ENCODE data around the gene RSBN1L. TPM values are rescaled to one million over a fixed set of nuclear protein-coding genes. Genes with fewer than 3 reads are reported as not detected.

RSBN1L gene
- total and polyA plus RNA-seq, 5 donors from 2014 or later = 7.3 to 31.8 (median 8.2) TPM

DNA sequence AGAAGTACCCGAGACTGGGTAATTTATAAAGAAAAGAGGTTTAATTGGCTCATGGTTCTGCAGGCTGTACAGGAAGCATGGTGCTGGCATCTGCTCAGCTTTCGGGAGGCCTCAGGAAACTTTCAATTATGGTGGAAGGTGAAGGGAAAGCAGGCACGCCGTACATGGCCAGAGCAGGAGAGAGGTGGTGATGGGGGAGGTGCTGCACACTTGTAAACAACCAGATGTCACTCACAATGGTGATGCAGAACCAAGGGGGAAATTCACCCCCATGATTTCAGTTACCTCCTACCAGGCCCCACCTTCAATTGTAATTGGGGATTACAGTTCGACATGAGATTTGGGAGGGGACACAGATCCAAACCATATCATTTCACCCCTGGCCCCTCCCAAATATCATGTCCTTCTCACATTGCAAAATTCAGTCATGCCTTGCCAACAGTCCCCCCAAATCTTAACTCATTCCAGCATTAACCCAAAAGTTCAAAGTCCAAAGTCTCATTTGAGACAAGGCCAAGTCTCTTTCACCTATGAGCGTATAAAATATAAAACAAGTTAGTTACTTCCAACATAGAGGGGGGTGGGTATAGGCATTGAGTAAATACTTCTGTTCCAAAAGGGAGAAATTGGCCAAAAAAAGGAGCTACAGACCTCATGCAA is 50.0 kb downstream of the RSBN1L start:
- H3K9me3 ChIP-seq (ENCODE audit: control insufficient read depth in 2 of 2, low read length in 2 of 2) = no peaks in the 10 kb centered on the region
- Mint-ChIP-seq H3K4me1 (peaks cover 18 to 53% (median 40%) of the 10 kb centered on the region in 4 donors), H3K27me3 (no peaks in the 10 kb centered on the region), H3K9me3 (no peaks in the 10 kb centered on the region), H3K36me3 (peaks cover 39% of the 10 kb centered on the region), H3K4me3 (no peak overlapping the region), H3K27ac (peak overlapping the region in 2 of 3 donors; percentile 79 to 81)
- peaks cover 5% of the 10 kb centered on the region for H3K4me1 ChIP-seq (ENCODE audit: control insufficient read depth, insufficient read depth, low read length, poor library complexity, severe bottlenecking)
- H3K36me3 ChIP-seq (ENCODE audit: control insufficient read depth, insufficient read depth, low read length) = peaks cover 17% of the 10 kb centered on the region
- no peak overlapping the region for H3K4me3 ChIP-seq (ENCODE audit: low read depth, low read length)
- no peak for ATAC-seq (ENCODE audit: low read depth in 2 of 2)
- DNase-seq = no peak
- no peaks in the 10 kb centered on the region for H3K27me3 ChIP-seq (ENCODE audit: control insufficient read depth, insufficient read depth, low read length)
- no peak overlapping the region for H3K27ac ChIP-seq (ENCODE audit: insufficient read depth, low read length, poor library complexity, severe bottlenecking)

DNA sequence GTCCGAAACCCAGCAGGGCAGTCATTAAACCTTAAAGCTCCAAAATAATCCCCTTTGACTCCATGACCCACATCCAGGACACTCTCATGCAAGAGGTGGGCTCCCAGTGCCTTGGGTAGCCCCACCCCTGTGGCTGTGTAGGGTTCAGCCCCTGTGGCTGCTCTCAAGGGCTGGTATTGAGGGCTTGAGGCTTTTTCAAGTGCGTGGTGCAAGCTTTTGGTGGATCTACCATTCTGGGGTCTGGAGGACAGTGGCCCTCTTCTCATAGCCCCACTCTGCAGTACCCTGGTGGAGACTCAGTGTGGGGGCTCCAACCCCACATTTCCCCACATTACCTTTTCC is 50.5 kb downstream of the RSBN1L start:
- no peaks in the 10 kb centered on the region for H3K27me3 Mint-ChIP-seq
- peaks cover 18 to 57% (median 42%) of the 10 kb centered on the region in 4 donors for H3K4me1 Mint-ChIP-seq
- peaks cover 5% of the 10 kb centered on the region for H3K4me1 ChIP-seq (ENCODE audit: control insufficient read depth, insufficient read depth, low read length, poor library complexity, severe bottlenecking)

GRCh38 chr7:77747178-77747577 is 50.9 kb downstream of the RSBN1L start:
- Histone ChIP-seq H3K36me3 (ENCODE audit: control insufficient read depth, insufficient read depth, low read length) (peaks cover 20% of the 10 kb centered on the region), H3K27me3 (ENCODE audit: control insufficient read depth, insufficient read depth, low read length) (no peaks in the 10 kb centered on the region), H3K27ac (ENCODE audit: insufficient read depth, low read length, poor library complexity, severe bottlenecking) (no peak overlapping the region), H3K4me3 (ENCODE audit: low read depth, low read length) (no peak overlapping the region), H3K4me1 (ENCODE audit: control insufficient read depth, insufficient read depth, low read length, poor library complexity, severe bottlenecking) (peaks cover 5% of the 10 kb centered on the region), H3K9me3 (ENCODE audit: control insufficient read depth in 2 of 2, low read length in 2 of 2) (no peaks in the 10 kb centered on the region)
- no peaks in the 10 kb centered on the region for H3K9me3 Mint-ChIP-seq
- H3K4me1 Mint-ChIP-seq = peaks cover 21 to 60% (median 45%) of the 10 kb centered on the region in 4 donors
- no peaks in the 10 kb centered on the region for H3K27me3 Mint-ChIP-seq
- H3K36me3 Mint-ChIP-seq = peaks cover 36% of the 10 kb centered on the region
- ATAC-seq (ENCODE audit: low read depth in 2 of 2) = no peak
- DNase-seq = no peak
- H3K27ac Mint-ChIP-seq = peak overlapping the region; percentile 52 to 81 (median 53)
- H3K4me3 Mint-ChIP-seq = no peak overlapping the region

More for the DNA sequence above, 50.5 kb downstream of the RSBN1L start:
- no peak overlapping the region for H3K4me3 ChIP-seq (ENCODE audit: low read depth, low read length)
- no peak overlapping the region for H3K27ac ChIP-seq (ENCODE audit: insufficient read depth, low read length, poor library complexity, severe bottlenecking)
- Mint-ChIP-seq H3K9me3 (no peaks in the 10 kb centered on the region), H3K4me3 (no peak overlapping the region), H3K27ac (peak overlapping the region in 2 of 3 donors; percentile 52 to 81), H3K36me3 (peaks cover 37% of the 10 kb centered on the region)
- H3K27me3 ChIP-seq (ENCODE audit: control insufficient read depth, insufficient read depth, low read length) = no peaks in the 10 kb centered on the region
- no peaks in the 10 kb centered on the region for H3K9me3 ChIP-seq (ENCODE audit: control insufficient read depth in 2 of 2, low read length in 2 of 2)
- DNase-seq (no peak), ATAC-seq (ENCODE audit: low read depth in 2 of 2) (no peak)
- peaks cover 19% of the 10 kb centered on the region for H3K36me3 ChIP-seq (ENCODE audit: control insufficient read depth, insufficient read depth, low read length)

DNA sequence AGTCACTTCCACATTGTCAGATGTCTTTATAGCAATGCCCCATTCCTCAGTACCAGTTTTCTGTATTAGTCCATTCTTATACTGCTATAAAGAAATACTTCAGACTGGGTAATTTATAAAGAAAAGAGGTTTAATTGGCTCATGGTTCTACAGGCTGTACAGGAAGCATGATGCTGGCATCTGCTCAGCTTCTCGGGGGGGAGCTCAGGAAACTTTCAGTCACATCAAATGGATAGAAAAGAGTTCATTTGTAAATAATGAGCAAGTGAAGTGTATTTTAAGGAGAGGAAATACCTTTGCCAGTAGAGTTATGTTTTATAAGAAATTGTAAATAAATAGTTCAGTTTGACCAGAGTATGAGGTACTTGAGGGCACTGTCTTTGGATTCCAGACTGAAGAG is 51.5 kb downstream of the RSBN1L start:
- Mint-ChIP-seq H3K9me3 (no peaks in the 10 kb centered on the region), H3K4me1 (peaks cover 24 to 66% (median 48%) of the 10 kb centered on the region in 4 donors), H3K36me3 (peaks cover 36% of the 10 kb centered on the region), H3K27me3 (no peaks in the 10 kb centered on the region), H3K4me3 (no peak overlapping the region), H3K27ac (peak overlapping the region; percentile 53 to 81 (median 74))
- H3K4me1 ChIP-seq (ENCODE audit: control insufficient read depth, insufficient read depth, low read length, poor library complexity, severe bottlenecking) = peaks cover 5% of the 10 kb centered on the region
- H3K27ac ChIP-seq (ENCODE audit: insufficient read depth, low read length, poor library complexity, severe bottlenecking) = no peak overlapping the region
- H3K27me3 ChIP-seq (ENCODE audit: control insufficient read depth, insufficient read depth, low read length) = no peaks in the 10 kb centered on the region
- no peaks in the 10 kb centered on the region for H3K9me3 ChIP-seq (ENCODE audit: control insufficient read depth in 2 of 2, low read length in 2 of 2)
- H3K36me3 ChIP-seq (ENCODE audit: control insufficient read depth, insufficient read depth, low read length) = peaks cover 24% of the 10 kb centered on the region
- no peak for ATAC-seq (ENCODE audit: low read depth in 2 of 2)
- H3K4me3 ChIP-seq (ENCODE audit: low read depth, low read length) = no peak overlapping the region
- DNase-seq = no peak

- Histone ChIP-seq H3K4me1 (ENCODE audit: control insufficient read depth, insufficient read depth, low read length, poor library complexity, severe bottlenecking) (peaks cover 12% of the 10 kb centered on the region), H3K36me3 (ENCODE audit: control insufficient read depth, insufficient read depth, low read length) (peaks cover 24% of the 10 kb centered on the region), H3K9me3 (ENCODE audit: control insufficient read depth in 2 of 2, low read length in 2 of 2) (no peaks in the 10 kb centered on the region), H3K27me3 (ENCODE audit: control insufficient read depth, insufficient read depth, low read length) (no peaks in the 10 kb centered on the region), H3K27ac (ENCODE audit: insufficient read depth, low read length, poor library complexity, severe bottlenecking) (no peak overlapping the region), H3K4me3 (ENCODE audit: low read depth, low read length) (no peak overlapping the region)
- no peaks in the 10 kb centered on the region for H3K27me3 Mint-ChIP-seq
- H3K27ac Mint-ChIP-seq = peak overlapping the region; percentile 22 to 59 (median 37)
- H3K9me3 Mint-ChIP-seq = no peaks in the 10 kb centered on the region
- ATAC-seq (ENCODE audit: low read depth in 2 of 2) (no peak), DNase-seq (no peak)
- H3K4me3 Mint-ChIP-seq = peak overlapping the region in 1 of 4 donors; percentile 3
- peaks cover 39 to 72% (median 56%) of the 10 kb centered on the region in 4 donors for H3K4me1 Mint-ChIP-seq
- peaks cover 15% of the 10 kb centered on the region for H3K36me3 Mint-ChIP-seq
Observed at GRCh38 chr7:77752016-77752415, 55.8 kb downstream of the RSBN1L start.

GRCh38 chr7:77753173-77753572 is 56.9 kb downstream of the RSBN1L start:
- peaks cover 10% of the 10 kb centered on the region for H3K36me3 Mint-ChIP-seq
- Histone ChIP-seq H3K9me3 (ENCODE audit: control insufficient read depth in 2 of 2, low read length in 2 of 2) (no peaks in the 10 kb centered on the region), H3K27me3 (ENCODE audit: control insufficient read depth, insufficient read depth, low read length) (no peaks in the 10 kb centered on the region), H3K36me3 (ENCODE audit: control insufficient read depth, insufficient read depth, low read length) (peaks cover 24% of the 10 kb centered on the region), H3K4me3 (ENCODE audit: low read depth, low read length) (no peak overlapping the region), H3K27ac (ENCODE audit: insufficient read depth, low read length, poor library complexity, severe bottlenecking) (no peak overlapping the region), H3K4me1 (ENCODE audit: control insufficient read depth, insufficient read depth, low read length, poor library complexity, severe bottlenecking) (peaks cover 8% of the 10 kb centered on the region)
- peaks cover 37 to 69% (median 55%) of the 10 kb centered on the region in 4 donors for H3K4me1 Mint-ChIP-seq
- no peaks in the 10 kb centered on the region for H3K9me3 Mint-ChIP-seq
- no peak overlapping the region for H3K4me3 Mint-ChIP-seq
- ATAC-seq (ENCODE audit: low read depth in 2 of 2) (no peak), DNase-seq (no peak)
- H3K27me3 Mint-ChIP-seq = no peaks in the 10 kb centered on the region
- H3K27ac Mint-ChIP-seq = peak overlapping the region; percentile 59 to 74 (median 68)

DNA sequence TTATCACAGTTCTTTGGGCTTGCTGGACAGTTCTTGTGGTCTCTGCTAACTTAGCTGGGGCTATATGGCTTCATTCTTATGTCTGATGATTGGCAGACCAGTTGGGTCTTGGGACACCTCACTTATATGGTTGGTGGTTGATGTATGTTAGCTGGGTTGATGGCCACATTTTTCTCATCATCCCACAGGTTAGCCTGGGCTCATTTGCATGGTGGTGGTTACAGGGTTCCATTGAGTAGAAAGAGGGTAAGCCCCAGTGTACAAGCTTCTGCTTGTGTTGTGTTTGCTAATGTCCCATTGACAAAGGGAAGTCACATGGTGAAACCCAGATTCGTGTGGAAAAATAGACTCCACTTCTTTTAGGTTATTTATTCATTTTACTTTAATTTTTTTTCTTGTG is 61.3 kb downstream of the RSBN1L start:
- no peaks in the 10 kb centered on the region for H3K27me3 ChIP-seq (ENCODE audit: control insufficient read depth, insufficient read depth, low read length)
- peak overlapping the region; percentile 27 to 61 (median 49) for H3K27ac Mint-ChIP-seq
- H3K4me3 ChIP-seq (ENCODE audit: low read depth, low read length) = no peak overlapping the region
- peaks cover 5% of the 10 kb centered on the region for H3K36me3 ChIP-seq (ENCODE audit: control insufficient read depth, insufficient read depth, low read length)
- DNase-seq = no peak
- no peaks in the 10 kb centered on the region for H3K9me3 Mint-ChIP-seq
- H3K4me1 Mint-ChIP-seq = peaks cover 43 to 65% (median 53%) of the 10 kb centered on the region in 4 donors
- ATAC-seq (ENCODE audit: low read depth in 2 of 2) = peak in 1 of 2 donors; percentile 22
- no peaks in the 10 kb centered on the region for H3K36me3 Mint-ChIP-seq
- H3K27ac ChIP-seq (ENCODE audit: insufficient read depth, low read length, poor library complexity, severe bottlenecking) = no peak overlapping the region
- no peak overlapping the region for H3K4me3 Mint-ChIP-seq
- H3K9me3 ChIP-seq (ENCODE audit: control insufficient read depth in 2 of 2, low read length in 2 of 2) = no peaks in the 10 kb centered on the region
- peaks cover 19% of the 10 kb centered on the region for H3K4me1 ChIP-seq (ENCODE audit: control insufficient read depth, insufficient read depth, low read length, poor library complexity, severe bottlenecking)
- H3K27me3 Mint-ChIP-seq = no peaks in the 10 kb centered on the region

All from CD4-positive, CD25-positive, alpha-beta regulatory T cell (primary cell).